Inferior parietal cortex (tissue), 1 donor: ENCODE results near the gene PLA2G2D.
A peak's percentile ranks its signal among the peaks of the same experiment; 100 is the strongest.
"Not testable (repeated sequence)": the region's sequence is repeated elsewhere in the genome, so short reads cannot be mapped to it uniquely, and the experiment has no call there.

Source experiments
- DNase-seq: peaks from one replicate; pipeline ENCODE4 v3.0.0-alpha.2; 2016; ENCODE audit errors: extremely low spot score

PLA2G2D gene

DNA sequence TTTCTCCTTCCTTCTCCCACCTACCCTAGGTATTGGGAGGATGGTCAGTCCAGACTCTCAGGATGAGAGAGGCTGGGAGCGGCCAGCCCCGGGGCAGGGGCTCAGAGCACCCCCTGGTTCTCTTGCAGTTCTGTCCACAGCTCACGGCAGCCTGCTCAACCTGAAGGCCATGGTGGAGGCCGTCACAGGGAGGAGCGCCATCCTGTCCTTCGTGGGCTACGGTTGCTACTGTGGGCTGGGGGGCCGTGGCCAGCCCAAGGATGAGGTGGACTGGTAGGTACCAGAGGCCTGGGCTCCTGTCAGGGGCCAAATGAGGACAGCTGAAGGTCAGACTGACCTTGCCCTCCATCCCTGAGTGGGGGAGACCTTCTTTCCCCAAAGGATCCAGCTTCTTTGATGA lies 24.0 kb upstream of the PLA2G2D start:
- no peak for DNase-seq

GRCh38 chr1:20142001-20142710 lies 22.8 kb upstream of the PLA2G2D start:
- DNase-seq = no peak

DNA sequence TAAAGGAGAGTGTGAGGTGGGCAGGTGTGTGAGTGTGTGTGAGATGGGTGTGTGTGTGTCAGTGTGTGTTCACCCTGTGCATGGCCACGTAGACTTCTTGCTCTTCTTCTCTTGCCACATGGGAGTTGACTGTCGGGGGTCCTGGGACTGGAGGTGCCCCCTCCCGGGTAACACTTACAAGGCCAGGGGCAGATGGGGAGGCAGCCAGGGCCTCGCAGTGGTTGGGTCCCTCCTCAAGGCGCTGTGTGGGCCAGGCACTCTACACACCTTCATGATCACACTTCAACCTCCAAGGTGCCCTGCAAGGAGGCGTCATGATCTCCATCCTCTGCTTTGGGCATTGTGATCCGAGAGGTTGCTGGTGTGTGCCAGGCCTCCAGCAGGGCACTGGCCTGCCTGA lies 22.1 kb upstream of the PLA2G2D start:
- DNase-seq = no peak

DNA sequence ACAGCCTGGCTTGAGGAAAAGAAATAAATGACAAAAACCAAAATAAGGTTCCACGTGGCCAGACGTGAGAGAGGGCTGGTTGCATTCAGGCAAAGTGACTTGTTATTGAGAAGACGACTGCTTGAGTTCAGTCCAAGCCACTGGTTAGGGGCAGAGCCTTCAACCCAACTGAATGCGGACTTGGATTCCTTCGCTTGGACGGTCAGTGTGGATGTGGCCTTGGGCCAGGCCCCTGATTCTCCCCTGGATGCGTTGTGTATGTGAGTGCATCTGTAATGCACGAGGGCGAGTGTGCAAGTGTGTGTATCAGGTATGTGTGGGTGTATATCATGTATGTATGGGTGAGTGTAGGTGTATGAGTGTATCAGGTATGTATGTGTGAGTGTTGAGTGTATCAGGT lies 21.7 kb upstream of the PLA2G2D start:
- no peak for DNase-seq

- no peak for DNase-seq
Measured at GRCh38 chr1:20139776-20140612, 20.7 kb upstream of the PLA2G2D start.

GRCh38 chr1:20138961-20139550 lies 19.7 kb upstream of the PLA2G2D start, which contains the start of gene PLA2G2F:
Gene PLA2G2F, plus strand, starts transcription at chr1:20139323. Its CDS starts 105 bp downstream, at chr1:20139428.
- DNase-seq = no peak

GRCh38 chr1:20138346-20138745 lies 19.0 kb upstream of the PLA2G2D start:
- DNase-seq = no peak

DNA sequence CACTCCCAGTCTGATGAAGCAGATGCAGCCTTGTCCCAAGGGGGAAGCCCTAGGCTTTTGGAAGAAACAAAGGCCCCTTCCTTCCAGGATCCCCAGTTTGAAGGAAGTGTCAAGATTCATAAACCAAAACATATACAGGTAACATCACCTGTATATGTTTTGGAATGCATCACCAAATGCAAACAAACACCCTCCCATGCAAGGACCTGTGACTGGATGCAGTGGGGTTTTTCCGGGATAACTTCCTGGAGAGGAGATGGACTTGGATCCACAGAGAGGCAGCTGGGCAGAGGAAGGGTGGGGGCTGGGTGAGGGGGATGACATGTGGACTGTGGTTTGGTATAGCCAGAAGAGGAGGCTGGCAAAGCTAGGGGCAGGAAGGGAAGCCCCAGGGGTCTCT lies 18.3 kb upstream of the PLA2G2D start:
- no peak for DNase-seq

DNA sequence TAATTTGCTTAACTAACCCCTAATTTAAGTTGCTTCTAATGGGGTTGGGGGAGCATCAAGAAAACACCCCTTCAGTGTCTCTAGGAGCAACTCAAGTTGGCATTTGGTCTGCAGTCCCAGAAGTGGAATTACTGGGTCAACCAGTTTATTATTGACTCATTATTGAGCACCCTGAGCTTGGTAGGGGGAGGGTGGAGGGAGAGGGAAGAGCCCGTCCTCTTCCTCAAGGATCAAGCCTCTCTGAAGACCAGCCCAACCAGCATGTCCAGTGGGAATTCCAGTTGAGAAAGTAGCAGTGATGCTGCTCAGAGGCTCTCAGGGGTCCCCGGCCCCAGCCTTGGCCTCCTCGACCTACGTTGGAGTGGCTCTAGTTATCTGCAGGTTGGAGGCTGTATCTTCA lies 17.7 kb upstream of the PLA2G2D start:
- DNase-seq = no peak

GRCh38 chr1:20136249-20136648 lies 16.9 kb upstream of the PLA2G2D start:
- DNase-seq = no peak

- DNase-seq = no peak
Measured at GRCh38 chr1:20134995-20135394, 15.7 kb upstream of the PLA2G2D start.

GRCh38 chr1:20130518-20130917 lies 11.2 kb upstream of the PLA2G2D start:
- not testable (repeated sequence) for DNase-seq

DNA sequence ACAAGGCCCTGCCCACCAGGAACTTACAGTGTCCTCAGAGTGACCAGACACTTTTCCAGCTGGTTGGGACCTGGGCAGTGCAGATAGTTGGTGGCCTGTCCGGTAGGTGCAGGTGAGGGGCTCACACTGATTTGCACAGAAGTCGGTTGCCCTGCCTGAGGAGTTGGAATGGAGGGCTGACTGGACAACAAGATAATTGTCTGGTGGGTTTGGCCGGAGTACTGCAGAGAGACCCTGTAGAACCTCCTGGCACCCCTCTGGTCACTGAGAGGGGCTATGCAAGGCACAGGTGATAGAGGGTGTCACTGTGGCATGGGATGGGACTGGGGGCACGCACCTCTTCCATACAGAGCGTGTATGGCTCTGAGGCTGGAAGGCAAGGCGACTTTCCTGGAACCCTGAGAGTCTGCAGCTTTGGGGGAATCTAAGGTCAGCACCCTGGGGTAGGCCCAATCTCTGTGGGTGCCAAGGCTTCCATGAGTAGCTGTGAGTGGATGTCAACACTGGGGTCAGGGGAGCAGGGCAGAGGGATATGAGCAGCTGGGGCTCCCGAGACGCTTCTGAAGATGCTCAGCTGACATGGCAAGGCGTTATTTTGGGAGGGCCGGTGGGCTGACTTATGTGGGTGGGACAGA lies 7.6 kb upstream of the PLA2G2D start:
- no peak for DNase-seq

DNA sequence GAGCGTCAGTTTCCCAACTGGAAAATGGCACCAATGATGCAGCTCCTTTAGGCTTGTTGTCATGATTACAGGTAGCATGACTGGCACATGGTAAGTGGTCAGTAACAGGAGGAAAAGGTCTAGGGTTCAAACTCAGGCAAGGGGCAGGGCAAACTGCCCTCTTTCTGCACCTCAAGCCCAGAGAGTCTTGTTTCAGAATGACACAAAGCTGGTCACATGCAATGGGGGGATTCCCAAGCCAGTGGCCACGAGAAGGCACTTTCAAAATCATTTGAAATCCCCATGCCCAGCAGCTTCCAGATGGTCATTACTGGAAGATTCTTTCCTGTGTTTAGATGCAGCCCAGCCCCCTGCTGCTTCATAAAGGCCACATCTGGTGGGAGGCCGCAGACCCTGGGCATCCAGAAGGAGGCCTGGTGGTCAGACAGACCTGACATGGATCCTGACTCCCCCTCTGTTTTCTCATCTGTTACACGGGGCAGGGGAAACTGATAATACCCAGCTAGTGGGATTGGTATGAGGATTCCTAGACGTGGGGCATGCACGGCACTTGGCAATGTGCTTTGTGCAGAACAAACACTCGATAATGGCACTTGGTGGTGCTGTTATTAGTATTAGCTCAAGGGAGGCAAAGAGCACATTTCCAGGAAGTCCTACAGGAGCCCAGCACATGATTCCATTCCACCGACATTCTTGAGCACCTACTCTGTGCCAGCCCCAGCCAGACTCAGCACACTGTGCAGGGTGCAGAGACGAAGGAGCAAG lies 6.9 kb upstream of the PLA2G2D start:
- no peak for DNase-seq

DNA sequence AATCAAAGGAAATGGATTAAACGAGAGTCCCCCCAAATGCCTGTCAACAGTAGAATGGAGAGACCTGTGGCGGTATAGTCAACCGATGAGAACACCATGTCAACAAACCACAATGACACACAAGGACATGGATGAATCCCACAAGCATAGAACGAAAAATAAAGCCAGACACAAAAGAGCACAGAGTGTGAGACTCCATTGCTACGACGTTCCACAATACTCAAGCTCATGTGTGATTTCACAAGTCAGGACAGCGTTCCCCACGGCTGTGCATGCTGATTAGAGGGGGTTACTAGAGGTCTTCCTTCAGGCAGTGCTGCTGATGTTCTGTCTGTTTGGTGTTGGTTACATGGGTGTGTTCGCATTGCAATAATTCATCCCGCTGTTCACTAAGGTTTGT lies 5.8 kb upstream of the PLA2G2D start:
- no peak for DNase-seq

DNA sequence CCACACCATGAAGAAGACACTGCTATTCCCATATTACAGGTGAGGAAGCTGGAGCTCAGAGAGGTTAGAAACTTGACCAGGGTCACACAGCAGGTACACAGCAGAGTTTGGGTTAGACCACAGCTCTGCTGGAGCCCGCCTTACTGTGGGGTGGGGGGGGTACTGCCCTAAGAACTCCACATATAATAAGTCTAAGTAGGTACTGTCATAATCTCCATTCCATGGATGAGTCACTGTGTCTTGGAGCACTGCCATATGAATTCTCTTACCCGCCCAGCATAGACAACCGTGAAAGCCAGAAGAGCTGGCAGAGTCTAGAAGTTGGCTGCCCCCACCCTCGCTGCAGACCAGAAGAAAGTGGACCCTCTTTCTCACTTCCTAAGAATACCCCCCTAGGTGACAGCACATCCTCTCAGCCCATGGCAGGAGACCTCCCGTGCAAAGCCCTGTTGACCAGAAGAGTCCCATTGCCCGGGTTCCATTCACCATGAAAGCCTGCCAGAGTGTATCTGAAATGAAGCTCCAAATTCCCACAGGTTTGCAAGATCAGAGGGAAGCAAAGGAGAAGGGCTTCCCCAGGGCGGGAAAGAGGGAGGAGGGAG lies 5.2 kb upstream of the PLA2G2D start:
- peak; percentile 50 for DNase-seq

- DNase-seq = no peak
Measured at GRCh38 chr1:20123722-20124455, 4.6 kb upstream of the PLA2G2D start.

DNA sequence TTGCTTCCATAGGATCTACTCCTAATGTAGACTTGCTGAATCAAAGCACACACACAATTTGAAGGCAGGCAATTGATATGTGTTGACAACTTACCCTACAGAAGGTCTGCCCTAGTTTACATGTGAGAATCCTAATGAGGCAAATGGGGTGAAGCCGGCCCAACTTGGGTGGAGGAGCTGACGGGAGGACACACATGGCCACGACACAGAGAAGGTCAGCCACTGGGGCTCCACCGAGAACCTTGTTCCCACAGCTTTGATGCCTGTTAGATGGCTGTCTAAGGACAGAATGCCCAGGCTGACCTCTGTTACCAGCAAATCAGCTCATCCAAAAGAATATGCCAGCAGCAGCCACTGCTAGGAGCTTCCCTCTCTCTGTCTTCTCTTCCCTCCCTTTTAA lies 1.5 kb upstream of the PLA2G2D start:
- DNase-seq = no peak

DNA sequence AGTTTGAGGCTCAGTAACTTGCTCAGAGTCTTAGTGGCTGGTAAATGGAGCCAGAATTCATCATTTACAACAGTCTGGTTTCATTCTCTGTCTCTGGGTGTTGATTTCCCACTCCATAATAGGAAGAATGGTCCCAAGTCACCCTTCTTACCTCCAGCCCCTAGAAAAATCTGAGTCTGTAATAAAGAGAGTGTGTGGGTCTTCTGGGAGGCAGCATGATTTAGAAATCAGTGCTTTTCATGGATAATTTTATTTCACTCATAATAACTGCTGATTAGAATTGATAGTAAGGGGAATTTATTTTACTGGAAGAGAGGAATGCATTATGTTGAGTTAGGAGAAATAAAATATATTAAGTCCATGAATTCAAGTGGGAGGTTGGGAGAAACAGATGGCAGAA lies 2.1 kb downstream of the PLA2G2D start:
- no peak for DNase-seq

GRCh38 chr1:20115916-20116315 lies 3.4 kb downstream of the PLA2G2D start:
- DNase-seq = no peak
